Stimulated activated naive CD8-positive, alpha-beta T cell treated with anti-CD3 and anti-CD28 coated beads, Interleukin-15, amount 100 ng/mL, for 72 hours (primary cell): ENCODE data around the gene MASP2.
"Not testable (repeated sequence)": the region's sequence is repeated elsewhere in the genome, so short reads cannot be mapped to it uniquely, and the experiment has no call there.

Experiments
- ATAC-seq: fragments of 150-1000 bp; cut with Tn5 transposase; 2 replicates; pipeline ENCODE4 v1.10.0; 2021; ENCODE audit warnings: mild to moderate bottlenecking, moderate library complexity
- DNase-seq, 2 donors: peaks; one replicate each; pipeline ENCODE4 v3.0.0; 2021 to 2022
- H3K27ac Mint-ChIP-seq, 2 donors: one replicate each; pipeline ENCODE4 v1.8.0; 2022; ENCODE audit warnings: mild to moderate bottlenecking in 2 of 2, mixed read lengths in 2 of 2, moderate library complexity in 2 of 2
- H3K27me3 Mint-ChIP-seq: one replicate; pipeline ENCODE4 v1.8.0; 2022; ENCODE audit warnings: mixed read lengths
- H3K4me1 Mint-ChIP-seq: one replicate; pipeline ENCODE4 v1.8.0; 2022; ENCODE audit warnings: mild to moderate bottlenecking, mixed read lengths
- H3K4me3 Mint-ChIP-seq, 2 donors: one replicate each; pipeline ENCODE4 v1.8.0; 2022; ENCODE audit warnings: mild to moderate bottlenecking in 2 of 2, mixed read lengths in 2 of 2, moderate library complexity in 1 of 2
- H3K9me3 Mint-ChIP-seq, 2 donors: one replicate each; pipeline ENCODE4 v1.8.0; 2022; ENCODE audit warnings: mixed read lengths in 2 of 2

The MASP2 gene

DNA sequence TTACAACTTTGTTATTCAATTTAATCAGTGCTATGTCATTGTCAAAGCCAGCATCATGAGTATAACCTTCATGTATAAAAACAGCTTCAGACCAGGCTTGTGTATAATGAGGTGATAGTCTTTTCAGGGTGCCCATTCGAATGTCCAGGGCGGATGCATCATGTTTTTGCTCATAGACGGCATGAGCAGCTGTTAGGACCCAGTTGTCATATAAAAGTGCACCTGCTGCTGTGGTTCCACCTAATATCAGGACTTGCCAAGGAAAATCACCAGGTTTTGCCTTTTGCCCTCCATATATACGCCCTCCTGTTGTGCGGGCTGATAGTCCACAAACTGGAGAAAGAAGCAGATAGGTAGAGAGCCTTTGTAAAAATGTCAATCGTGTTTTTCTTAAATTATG lies 19.7 kb downstream of the MASP2 start:
- Mint-ChIP-seq H3K4me1 (peaks cover 18% of the 10 kb centered on the region), H3K4me3 (no peak overlapping the region), H3K27me3 (no peaks in the 10 kb centered on the region), H3K27ac (no peak overlapping the region), H3K9me3 (no peaks in the 10 kb centered on the region)
- DNase-seq: no peak
- no peak for ATAC-seq

DNA sequence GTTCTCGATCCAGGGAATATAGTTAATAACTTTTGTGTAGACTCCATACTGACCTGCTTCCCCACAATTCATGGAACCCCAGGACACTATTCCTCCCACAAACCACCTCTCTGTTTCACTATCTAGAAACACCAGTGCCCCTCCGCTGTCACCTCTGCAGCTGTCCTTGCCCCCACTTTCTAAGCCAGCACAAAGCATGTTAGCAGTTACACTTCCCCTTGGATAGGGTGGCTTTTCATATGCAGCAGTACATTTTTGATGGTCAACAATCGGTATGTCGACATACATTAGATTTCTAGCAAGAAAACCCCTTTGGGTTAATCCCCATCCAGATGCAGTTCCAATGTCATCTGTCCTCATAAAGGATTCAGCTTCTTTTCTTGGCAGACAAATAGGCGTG lies 20.1 kb downstream of the MASP2 start:
- peaks cover 22% of the 10 kb centered on the region for H3K4me1 Mint-ChIP-seq
- no peak for ATAC-seq
- H3K27me3 Mint-ChIP-seq: no peaks in the 10 kb centered on the region
- no peaks in the 10 kb centered on the region for H3K9me3 Mint-ChIP-seq
- H3K27ac Mint-ChIP-seq: peak overlapping the region in 1 of 2 donors; percentile 84
- H3K4me3 Mint-ChIP-seq: no peak overlapping the region
- no peak for DNase-seq

DNA sequence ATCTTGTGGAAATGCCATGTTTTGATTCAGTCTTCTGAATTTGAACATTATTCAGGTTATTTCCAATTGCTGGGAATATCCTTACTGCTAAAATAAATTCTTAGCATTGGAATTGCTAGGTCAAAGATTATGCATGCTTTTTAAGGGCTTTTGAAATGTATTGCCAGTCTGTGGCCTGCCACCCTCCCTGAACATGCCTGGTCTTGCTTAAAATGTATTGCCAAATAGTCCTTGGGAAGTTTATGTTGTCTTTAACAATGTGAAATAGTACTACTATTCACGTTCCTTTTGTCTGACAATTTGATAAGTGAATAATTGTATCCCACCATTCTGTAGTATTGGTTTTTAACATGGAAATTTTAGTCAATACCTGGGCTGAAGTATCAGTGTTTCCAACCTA lies 21.0 kb downstream of the MASP2 start:
- ATAC-seq (no peak), DNase-seq (no peak)
- peaks cover 25% of the 10 kb centered on the region for H3K4me1 Mint-ChIP-seq
- H3K4me3 Mint-ChIP-seq: no peak overlapping the region
- H3K27me3 Mint-ChIP-seq: no peaks in the 10 kb centered on the region
- peak overlapping the region in 1 of 2 donors; percentile 22 for H3K27ac Mint-ChIP-seq
- no peaks in the 10 kb centered on the region for H3K9me3 Mint-ChIP-seq

DNA sequence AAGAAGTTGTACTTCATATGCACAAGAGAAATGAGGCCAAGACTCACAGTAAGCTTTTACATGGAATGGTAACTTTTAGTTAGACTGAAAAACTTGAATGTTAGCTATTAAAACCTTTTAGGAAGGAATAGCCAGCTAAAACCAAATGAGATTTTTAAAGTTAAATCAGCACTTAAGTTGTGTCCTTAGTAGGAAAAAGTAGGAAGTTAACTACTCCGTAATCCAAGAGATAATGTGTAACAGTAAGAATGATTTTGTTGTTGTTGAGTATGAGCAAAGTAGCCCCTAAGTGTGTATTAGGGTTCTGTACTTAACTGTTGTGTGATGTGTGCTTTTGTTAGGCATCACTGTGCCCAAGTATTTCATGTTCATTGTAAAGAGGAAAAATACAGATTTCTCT lies 21.4 kb downstream of the MASP2 start:
- peaks cover 25% of the 10 kb centered on the region for H3K4me1 Mint-ChIP-seq
- DNase-seq: no peak
- no peaks in the 10 kb centered on the region for H3K9me3 Mint-ChIP-seq
- no peak for ATAC-seq
- H3K27ac Mint-ChIP-seq: peak overlapping the region; percentile 10 to 48
- H3K4me3 Mint-ChIP-seq: no peak overlapping the region
- H3K27me3 Mint-ChIP-seq: no peaks in the 10 kb centered on the region

DNA sequence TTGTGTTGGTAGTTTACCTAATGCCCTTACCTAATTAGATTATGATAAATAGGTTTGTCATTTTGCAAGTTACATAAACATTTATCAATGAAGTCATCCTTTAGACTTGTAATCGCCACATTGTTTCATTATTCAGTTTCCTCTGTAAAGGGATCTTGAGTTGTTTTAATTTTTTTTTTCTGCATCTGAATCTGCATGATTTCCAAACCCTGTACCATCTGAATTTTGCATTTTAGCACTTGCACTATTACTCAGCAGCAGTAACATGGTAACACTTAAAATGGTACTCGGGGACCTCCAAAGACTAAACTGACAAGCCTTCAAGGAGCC lies 22.2 kb downstream of the MASP2 start:
- no peak overlapping the region for H3K27ac Mint-ChIP-seq
- no peak for DNase-seq
- no peaks in the 10 kb centered on the region for H3K27me3 Mint-ChIP-seq
- H3K4me3 Mint-ChIP-seq: no peak overlapping the region
- ATAC-seq: no peak
- H3K9me3 Mint-ChIP-seq: no peaks in the 10 kb centered on the region
- H3K4me1 Mint-ChIP-seq: peaks cover 25% of the 10 kb centered on the region

DNA sequence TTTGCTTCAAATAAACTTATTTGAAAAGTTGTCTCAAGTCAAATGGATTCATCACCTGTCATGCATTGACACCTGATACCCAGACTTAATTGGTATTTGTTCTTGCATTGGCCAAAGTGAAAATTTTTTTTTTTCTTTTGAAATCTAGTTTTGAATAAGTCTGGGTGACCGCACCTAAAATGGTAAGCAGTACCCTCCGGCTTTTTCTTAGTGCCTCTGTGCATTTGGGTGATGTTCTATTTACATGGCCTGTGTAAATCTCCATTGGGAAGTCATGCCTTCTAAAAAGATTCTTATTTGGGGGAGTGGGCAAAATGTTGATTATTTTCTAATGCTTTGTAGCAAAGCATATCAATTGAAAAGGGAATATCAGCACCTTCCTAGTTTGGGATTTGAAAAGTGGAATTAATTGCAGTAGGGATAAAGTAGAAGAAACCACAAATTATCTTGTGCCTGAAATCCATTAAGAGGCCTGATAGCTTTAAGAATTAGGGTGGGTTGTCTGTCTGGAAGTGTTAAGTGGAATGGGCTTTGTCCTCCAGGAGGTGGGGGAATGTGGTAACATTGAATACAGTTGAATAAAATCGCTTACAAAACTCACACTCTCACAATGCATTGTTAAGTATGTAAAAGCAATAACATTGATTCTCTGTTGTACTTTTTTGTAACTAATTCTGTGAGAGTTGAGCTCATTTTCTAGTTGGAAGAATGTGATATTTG lies 22.7 kb downstream of the MASP2 start:
- Mint-ChIP-seq H3K27me3 (no peaks in the 10 kb centered on the region), H3K4me3 (no peak overlapping the region), H3K27ac (peak overlapping the region; percentile 12 to 48), H3K9me3 (no peaks in the 10 kb centered on the region), H3K4me1 (peaks cover 25% of the 10 kb centered on the region)
- ATAC-seq (no peak), DNase-seq (no peak)

DNA sequence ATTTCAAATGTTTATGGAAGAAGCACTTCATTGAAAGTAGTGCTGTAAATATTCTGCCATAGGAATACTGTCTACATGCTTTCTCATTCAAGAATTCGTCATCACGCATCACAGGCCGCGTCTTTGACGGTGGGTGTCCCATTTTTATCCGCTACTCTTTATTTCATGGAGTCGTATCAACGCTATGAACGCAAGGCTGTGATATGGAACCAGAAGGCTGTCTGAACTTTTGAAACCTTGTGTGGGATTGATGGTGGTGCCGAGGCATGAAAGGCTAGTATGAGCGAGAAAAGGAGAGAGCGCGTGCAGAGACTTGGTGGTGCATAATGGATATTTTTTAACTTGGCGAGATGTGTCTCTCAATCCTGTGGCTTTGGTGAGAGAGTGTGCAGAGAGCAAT lies 23.8 kb downstream of the MASP2 start:
- ATAC-seq: no peak
- H3K27me3 Mint-ChIP-seq: no peaks in the 10 kb centered on the region
- DNase-seq: no peak
- H3K4me3 Mint-ChIP-seq: no peak overlapping the region
- H3K27ac Mint-ChIP-seq: no peak overlapping the region
- H3K9me3 Mint-ChIP-seq: no peaks in the 10 kb centered on the region
- peaks cover 29% of the 10 kb centered on the region for H3K4me1 Mint-ChIP-seq

DNA sequence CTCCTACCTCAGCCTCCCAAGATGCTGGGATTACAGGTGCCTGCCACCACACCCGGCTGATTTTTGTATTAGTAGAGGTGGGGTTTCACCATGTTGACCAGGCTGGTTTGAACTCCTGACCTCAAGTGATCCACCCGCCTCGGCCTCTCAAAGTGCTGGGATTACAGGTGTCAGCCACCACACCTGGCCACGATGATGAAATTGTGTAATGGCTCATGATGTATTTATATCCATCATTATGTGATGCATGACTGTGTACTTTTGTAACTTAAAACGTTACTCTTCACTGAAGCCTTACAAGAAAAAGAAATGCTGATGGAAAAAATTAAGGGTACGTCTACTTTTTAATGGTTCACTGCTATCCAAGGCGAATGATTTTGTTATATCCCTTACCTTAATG lies 27.1 kb downstream of the MASP2 start:
- H3K27ac Mint-ChIP-seq: no peak overlapping the region
- DNase-seq (no peak), ATAC-seq (no peak)
- H3K4me3 Mint-ChIP-seq: no peak overlapping the region
- H3K4me1 Mint-ChIP-seq: peaks cover 51% of the 10 kb centered on the region
- H3K27me3 Mint-ChIP-seq: no peaks in the 10 kb centered on the region
- no peaks in the 10 kb centered on the region for H3K9me3 Mint-ChIP-seq

DNA sequence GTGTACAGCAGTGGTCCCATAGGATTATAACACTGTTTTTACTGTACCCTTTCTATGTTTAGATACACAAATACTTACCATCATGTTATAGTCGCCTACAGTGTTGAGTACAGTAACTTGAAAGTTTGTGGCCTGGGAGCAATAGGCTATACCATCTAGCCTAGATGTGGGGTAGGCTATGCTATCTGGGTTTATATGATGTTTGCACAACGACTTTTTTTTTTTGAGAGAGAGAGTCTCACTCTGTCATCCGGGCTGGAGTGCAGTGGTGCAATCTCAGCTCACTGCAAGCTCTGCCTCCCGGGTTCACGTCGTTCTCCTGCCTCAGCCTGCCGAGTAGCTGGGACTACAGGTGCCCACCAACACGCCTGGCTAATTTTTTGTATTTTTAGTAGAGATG lies 27.7 kb downstream of the MASP2 start:
- H3K4me3 Mint-ChIP-seq, H3K9me3 Mint-ChIP-seq, H3K27me3 Mint-ChIP-seq, DNase-seq, H3K27ac Mint-ChIP-seq, ATAC-seq: not testable (repeated sequence)
- H3K4me1 Mint-ChIP-seq: peaks cover 54% of the 10 kb centered on the region

DNA sequence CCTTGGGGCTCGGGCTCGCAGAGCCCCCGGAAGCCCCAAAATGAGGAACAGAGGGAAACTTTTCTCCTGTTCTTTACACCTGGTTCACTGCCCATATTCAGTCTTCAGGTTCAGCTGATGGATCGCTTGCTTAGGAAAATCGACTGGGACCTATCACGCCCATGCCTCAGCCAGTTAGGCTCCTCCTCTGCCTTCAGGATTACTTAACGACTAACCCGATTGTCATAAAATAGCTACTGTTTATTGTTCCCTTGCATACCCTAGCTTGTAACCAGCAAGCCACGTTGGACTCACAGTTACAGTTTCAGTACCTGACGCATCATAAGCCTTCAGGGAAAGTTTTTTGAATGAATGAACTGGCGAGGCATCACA lies 33.9 kb downstream of the MASP2 start:
- ATAC-seq: no peak
- H3K9me3 Mint-ChIP-seq: no peaks in the 10 kb centered on the region
- peak overlapping the region; percentile 86 to 87 for H3K4me3 Mint-ChIP-seq
- peaks cover 49% of the 10 kb centered on the region for H3K4me1 Mint-ChIP-seq
- no peak for DNase-seq
- no peaks in the 10 kb centered on the region for H3K27me3 Mint-ChIP-seq
- H3K27ac Mint-ChIP-seq: peak overlapping the region; percentile 96 to 100

DNA sequence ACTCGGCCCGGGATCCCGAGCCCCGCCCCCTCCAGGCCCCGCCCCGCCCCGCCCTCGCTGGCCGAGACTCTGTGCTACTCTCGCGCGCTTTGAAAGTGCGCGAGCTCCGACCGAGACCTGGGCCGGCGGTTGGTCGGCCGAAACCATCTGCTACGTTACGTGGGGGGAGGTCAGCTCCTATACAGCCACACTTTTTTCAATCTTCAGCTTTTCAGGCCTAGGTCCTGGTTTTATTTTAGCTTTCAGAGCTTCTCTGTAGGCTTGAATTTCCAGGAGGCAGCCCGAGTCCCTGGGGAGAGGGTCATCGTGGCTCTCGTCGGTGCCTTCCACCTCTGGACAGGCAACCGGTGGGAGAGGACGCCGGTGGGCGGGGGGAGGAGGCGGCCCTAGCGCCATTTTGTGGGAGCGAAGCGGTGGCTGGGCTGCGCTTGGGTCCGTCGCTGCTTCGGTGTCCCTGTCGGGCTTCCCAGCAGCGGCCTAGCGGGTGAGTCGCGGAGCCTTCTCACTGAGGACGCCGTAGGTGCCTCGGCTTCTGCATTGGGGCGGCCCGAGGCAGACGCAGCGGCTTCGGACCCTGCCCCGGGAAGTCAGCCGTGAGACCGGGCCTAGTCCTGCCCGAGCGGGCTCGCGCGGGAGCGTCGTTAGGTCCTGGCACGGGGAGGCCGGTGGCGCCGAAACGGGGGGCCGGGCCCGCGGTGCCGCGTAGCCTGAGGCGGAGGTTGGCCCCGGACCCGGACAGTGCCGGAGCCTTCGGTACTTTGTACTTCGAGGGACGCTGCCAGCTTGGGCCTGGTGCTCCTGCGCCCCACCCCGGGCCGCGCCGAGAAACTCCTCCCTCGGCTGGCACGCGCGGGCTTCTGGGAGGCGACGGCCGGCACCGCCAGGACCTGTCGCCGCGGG lies 34.5 kb downstream of the MASP2 start, which contains the start of gene TARDBP:
Gene TARDBP (plus strand): TSS at position 395 of the 900 bp plus-strand sequence. CDS start 1,074 bp downstream, outside the sequence.
- Mint-ChIP-seq H3K9me3 (no peaks in the 10 kb centered on the region), H3K27me3 (no peaks in the 10 kb centered on the region), H3K27ac (peak within 1 kb of the TSS; percentile 100), H3K4me3 (peak within 1 kb of the TSS; percentile 86 to 87), H3K4me1 (peaks cover 45% of the 10 kb centered on the region)
- DNase-seq (peak; percentile 93 to 94), ATAC-seq (peak; percentile 93)

DNA sequence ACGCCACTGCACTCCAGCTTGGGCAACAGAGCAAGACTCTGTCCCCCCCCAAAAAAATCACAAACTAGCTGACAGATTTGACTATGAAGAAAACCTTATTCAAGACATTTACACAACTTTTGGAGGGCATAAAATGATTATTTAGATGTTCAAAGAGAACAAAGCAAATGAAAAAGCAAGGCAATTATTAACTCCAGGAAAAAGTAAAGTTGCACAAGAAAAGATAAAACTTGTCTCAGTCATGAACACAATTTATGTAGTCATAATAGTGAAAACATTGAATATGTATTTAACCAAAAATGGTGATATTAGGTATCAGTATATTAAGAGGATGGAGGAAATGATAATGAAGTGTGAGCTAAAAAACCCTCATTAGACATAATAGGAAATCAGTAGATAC lies 46.5 kb downstream of the MASP2 start:
- Mint-ChIP-seq H3K27ac (no peak overlapping the region), H3K9me3 (peaks cover 4 to 11% of the 10 kb centered on the region in 2 donors), H3K27me3 (no peaks in the 10 kb centered on the region), H3K4me3 (no peak overlapping the region), H3K4me1 (no peaks in the 10 kb centered on the region)
- no peak for ATAC-seq
- DNase-seq: no peak

DNA sequence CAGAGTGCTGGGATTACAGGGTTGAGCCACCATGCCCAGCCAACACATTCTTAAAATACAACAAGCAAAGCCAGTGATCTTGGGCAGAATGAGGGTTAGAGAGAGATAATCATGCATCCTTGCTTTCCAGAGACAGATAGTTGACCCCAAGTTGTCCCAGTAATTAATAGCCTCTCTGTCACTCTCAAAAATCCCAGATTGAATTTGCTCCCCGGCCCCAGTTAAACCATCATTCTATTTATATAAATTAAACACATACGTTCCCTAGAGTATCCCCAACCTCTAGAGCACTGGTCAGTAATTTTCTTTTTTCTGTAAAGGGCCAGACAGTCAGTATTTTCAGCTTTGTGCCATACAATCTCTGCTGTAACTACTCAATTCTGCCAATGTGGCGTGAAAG lies 50.9 kb downstream of the MASP2 start:
- Mint-ChIP-seq H3K27ac (no peak overlapping the region), H3K4me3 (no peak overlapping the region), H3K27me3 (no peaks in the 10 kb centered on the region), H3K9me3 (peaks cover 4 to 11% of the 10 kb centered on the region in 2 donors), H3K4me1 (no peaks in the 10 kb centered on the region)
- ATAC-seq (no peak), DNase-seq (no peak)

DNA sequence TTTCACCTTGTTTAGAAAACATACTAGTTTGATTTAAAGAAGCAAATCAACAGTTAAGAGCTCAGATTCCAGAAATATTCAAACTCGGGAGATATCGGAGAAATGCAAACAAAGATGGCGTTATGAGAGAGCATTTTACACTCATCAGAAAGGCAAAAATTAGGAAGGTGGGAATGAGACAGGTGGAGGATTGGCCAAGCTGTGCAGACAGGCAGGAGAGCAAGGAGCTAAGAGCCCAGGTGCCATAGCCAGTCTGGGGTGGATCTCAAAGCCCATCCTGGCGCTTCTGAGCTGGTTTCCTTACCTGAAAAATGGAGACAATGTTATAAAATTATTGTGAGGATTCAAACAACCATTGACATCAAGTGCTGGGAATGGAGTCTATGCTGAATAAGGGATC lies 54.2 kb downstream of the MASP2 start:
- no peak for DNase-seq
- H3K4me1 Mint-ChIP-seq: no peaks in the 10 kb centered on the region
- no peak overlapping the region for H3K4me3 Mint-ChIP-seq
- no peaks in the 10 kb centered on the region for H3K27me3 Mint-ChIP-seq
- no peak for ATAC-seq
- H3K27ac Mint-ChIP-seq: no peak overlapping the region
- no peaks in the 10 kb centered on the region for H3K9me3 Mint-ChIP-seq

DNA sequence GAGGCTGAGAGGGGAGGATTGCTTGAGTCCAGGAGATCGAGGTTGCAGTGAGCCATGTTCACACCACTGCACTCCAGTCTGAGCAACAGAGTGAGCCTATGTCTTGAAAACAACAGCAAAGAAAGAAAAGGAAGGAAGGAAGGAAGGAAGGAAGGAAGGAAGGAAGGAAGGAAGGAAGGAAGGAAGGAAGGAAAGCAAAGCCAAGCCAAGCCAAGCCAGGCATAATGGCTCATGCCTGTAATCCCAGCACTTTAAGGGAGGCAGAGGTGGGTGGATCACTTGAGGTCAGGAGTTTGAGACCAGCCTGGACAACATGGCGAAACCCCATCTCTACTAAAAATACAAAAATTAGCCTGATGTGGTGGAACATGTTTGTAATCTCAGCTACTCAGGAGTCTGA lies 55.0 kb downstream of the MASP2 start:
- DNase-seq, ATAC-seq, H3K4me1 Mint-ChIP-seq, H3K4me3 Mint-ChIP-seq, H3K27ac Mint-ChIP-seq, H3K9me3 Mint-ChIP-seq, H3K27me3 Mint-ChIP-seq: not testable (repeated sequence)

DNA sequence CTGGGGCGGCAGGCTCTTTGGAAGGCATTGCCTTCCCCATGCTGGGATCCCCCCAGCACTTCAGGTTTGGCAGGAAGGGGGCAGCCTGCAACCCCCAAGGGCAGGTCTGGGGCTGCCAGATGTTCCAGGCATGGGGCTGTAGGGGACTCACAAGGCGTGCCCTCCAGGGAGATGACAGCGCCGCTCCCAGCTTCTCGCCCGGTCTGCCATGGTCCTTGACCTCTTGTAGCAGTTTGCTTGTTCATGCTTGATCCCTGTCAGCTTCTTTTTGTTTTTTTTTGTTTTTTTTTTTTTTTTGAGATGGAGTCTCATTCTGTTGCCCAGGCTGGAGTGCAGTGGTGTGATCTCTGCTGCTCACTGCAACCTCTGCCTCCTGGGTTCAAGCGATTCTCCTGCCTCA lies 56.2 kb downstream of the MASP2 start:
- Mint-ChIP-seq H3K4me1 (peaks cover 11% of the 10 kb centered on the region), H3K4me3 (no peak overlapping the region), H3K9me3 (no peaks in the 10 kb centered on the region), H3K27me3 (no peaks in the 10 kb centered on the region), H3K27ac (no peak overlapping the region)
- ATAC-seq (no peak), DNase-seq (no peak)
